Common myeloid progenitor, CD34-positive (primary cell): Measurements from ENCODE around the gene ATXN7L1.
"Not testable (repeated sequence)": the region's sequence is repeated elsewhere in the genome, so short reads cannot be mapped to it uniquely, and the experiment has no call there.

Source experiments
- CTCF ChIA-PET: fragments of 350-600 bp; sonication (Branson Sonifier 250); formaldehyde crosslinking; loops from one replicate; lab custom pipeline; 2021; ENCODE audit warnings: antibody characterized with exemption; lab: Charles Lee
- POLR2A ChIA-PET: fragments of 350-600 bp; sonication (Branson Sonifier 250); formaldehyde crosslinking; loops from one replicate; lab custom pipeline; 2021; ENCODE audit warnings: antibody characterized with exemption; lab: Charles Lee
- DNase-seq, 3 donors: peaks; one replicate each; pipeline versions ENCODE4 v3.0.0 to v3.0.0-alpha.2; 2013
- H3K27ac ChIP-seq, 2 experiments: 1 replicate in 1 of 2; 2 replicates in 1 of 2; pipeline ENCODE4 v1.7.0; 2013; ENCODE audit warnings: inconsistent platforms in 2 of 2, low read length in 2 of 2, mild to moderate bottlenecking in 2 of 2, low read depth in 1 of 2, moderate library complexity in 1 of 2; ENCODE audit not compliant: severe bottlenecking in 2 of 2, insufficient read depth in 1 of 2, poor library complexity in 1 of 2
- H3K27me3 ChIP-seq, 5 experiments: replicated peaks in 2 of 5; 1 replicate in 3 of 5; 2 replicates in 2 of 5; pipeline versions ENCODE4 v1.6.1 to v1.7.0; 2013; ENCODE audit warnings: low read length in 4 of 5, mild to moderate bottlenecking in 2 of 5, moderate library complexity in 2 of 5, inconsistent platforms in 1 of 5; ENCODE audit not compliant: insufficient read depth in 5 of 5, control insufficient read depth in 4 of 5
- H3K36me3 ChIP-seq, 4 experiments: 1 replicate in 2 of 4; 2 replicates in 2 of 4; pipeline versions ENCODE4 v1.6.1 to v1.7.0; 2013; ENCODE audit warnings: low read length in 3 of 4, control low read depth in 1 of 4, mild to moderate bottlenecking in 1 of 4; ENCODE audit not compliant: control insufficient read depth in 4 of 4, insufficient read depth in 4 of 4
- H3K4me1 ChIP-seq, 4 experiments: 1 replicate in 3 of 4; 2 replicates in 1 of 4; pipeline versions ENCODE4 v1.6.1 to v1.7.1; 2013; ENCODE audit warnings: low read length in 3 of 4, mild to moderate bottlenecking in 3 of 4, control low read depth in 1 of 4, inconsistent platforms in 1 of 4, moderate library complexity in 1 of 4; ENCODE audit not compliant: control insufficient read depth in 4 of 4, insufficient read depth in 4 of 4; ENCODE audit errors: control extremely low read depth in 1 of 4
- H3K4me3 ChIP-seq, 7 experiments: 1 replicate in 4 of 7; 2 replicates in 3 of 7; pipeline versions ENCODE4 v1.5.1 to v1.7.0; 2013; ENCODE audit warnings: mild to moderate bottlenecking in 7 of 7, low read length in 6 of 7, moderate library complexity in 6 of 7, inconsistent platforms in 2 of 7, low read depth in 2 of 7, control low read depth in 1 of 7; ENCODE audit not compliant: insufficient read depth in 4 of 7, control insufficient read depth in 1 of 7; ENCODE audit errors: extremely low read depth in 1 of 7
- H3K9me3 ChIP-seq, 5 experiments: 1 replicate in 4 of 5; 2 replicates in 1 of 5; pipeline versions ENCODE4 v1.6.1 to v1.7.1; 2013; ENCODE audit warnings: low read length in 4 of 5, mild to moderate bottlenecking in 2 of 5, inconsistent platforms in 1 of 5, low read depth in 1 of 5, moderate library complexity in 1 of 5; ENCODE audit not compliant: control insufficient read depth in 4 of 5, insufficient read depth in 2 of 5; ENCODE audit errors: control extremely low read depth in 1 of 5
- WGBS: methylation state at CpG from one replicate; pipeline ENCODE4 v1.1.5; 2013; ENCODE audit not compliant: insufficient coverage; 5-methylcytosine and 5-hydroxymethylcytosine counted together

Gene ATXN7L1

GRCh38 chr7:105853931-105854419 is 22.4 kb downstream of the ATXN7L1 start:
- peaks cover 0 to 4% (median 1%) of the 10 kb centered on the region in 4 experiments for H3K4me1 ChIP-seq
- ChIA-PET POLR2A (no interaction called here), CTCF (interaction anchor here (1.2 kb wide), 1 partner anchor 9 kb away, joined by 3 read pairs; no protein-coding TSS in a partner anchor)
- no peaks in the 10 kb centered on the region for H3K27me3 ChIP-seq
- WGBS, result 91% methylated on average over 13 of the region's 17 CpGs
- no peak overlapping the region for H3K27ac ChIP-seq
- no peaks in the 10 kb centered on the region for H3K9me3 ChIP-seq
- no peaks in the 10 kb centered on the region for H3K36me3 ChIP-seq
- DNase-seq, result peak in 1 of 3 donors; percentile 3
- H3K4me3 ChIP-seq, result no peak overlapping the region

GRCh38 chr7:105851064-105851463 is 25.3 kb downstream of the ATXN7L1 start:
- 88% methylated on average over 4 of the region's 5 CpGs for WGBS
- ChIA-PET POLR2A (no interaction called here), CTCF (interaction anchor here (0.8 to 1.8 kb wide), 3 partner anchors 14 to 37 kb away, joined by 3 to 5 read pairs (median 3); no protein-coding TSS in a partner anchor)
- H3K27me3 ChIP-seq, result no peaks in the 10 kb centered on the region
- no peak overlapping the region for H3K4me3 ChIP-seq
- H3K36me3 ChIP-seq, result no peaks in the 10 kb centered on the region
- H3K9me3 ChIP-seq, result no peaks in the 10 kb centered on the region
- peaks cover 0 to 4% (median 1%) of the 10 kb centered on the region in 4 experiments for H3K4me1 ChIP-seq
- no peak overlapping the region for H3K27ac ChIP-seq
- DNase-seq, result no peak

- ChIA-PET POLR2A (no interaction called here), CTCF (no interaction called here)
- Histone ChIP-seq H3K9me3 (peaks cover 0 to 2% (median 0%) of the 10 kb centered on the region in 5 experiments), H3K27me3 (no peaks in the 10 kb centered on the region), H3K4me3 (no peak overlapping the region), H3K36me3 (no peaks in the 10 kb centered on the region), H3K27ac (no peak overlapping the region), H3K4me1 (peaks cover 0 to 4% (median 1%) of the 10 kb centered on the region in 4 experiments)
- DNase-seq, result peak in 1 of 3 donors; percentile 3
- WGBS, result 100% methylated on average over 1 of the region's 6 CpGs
Observed at GRCh38 chr7:105849122-105849855, 27.1 kb downstream of the ATXN7L1 start.

- WGBS, result no CpG with 5 or more reads among the region's 1 CpG
- peaks cover 0 to 4% (median 0%) of the 10 kb centered on the region in 4 experiments for H3K4me1 ChIP-seq
- ChIA-PET POLR2A (no interaction called here), CTCF (interaction anchor here (0.9 kb wide), 1 partner anchor 18 kb away, joined by 3 read pairs; no protein-coding TSS in a partner anchor)
- DNase-seq, result no peak
- no peak overlapping the region for H3K4me3 ChIP-seq
- no peaks in the 10 kb centered on the region for H3K36me3 ChIP-seq
- no peaks in the 10 kb centered on the region for H3K27me3 ChIP-seq
- no peak overlapping the region for H3K27ac ChIP-seq
- peaks cover 0 to 2% (median 0%) of the 10 kb centered on the region in 5 experiments for H3K9me3 ChIP-seq
Observed at GRCh38 chr7:105846404-105846803, 30.0 kb downstream of the ATXN7L1 start.

- H3K27me3 ChIP-seq, H3K4me3 ChIP-seq, H3K36me3 ChIP-seq, H3K27ac ChIP-seq, H3K9me3 ChIP-seq, H3K4me1 ChIP-seq, POLR2A ChIA-PET, DNase-seq, CTCF ChIA-PET: not testable (repeated sequence)
- 93% methylated on average over 3 of the region's 5 CpGs for WGBS
Observed at GRCh38 chr7:105844681-105845080, 31.7 kb downstream of the ATXN7L1 start.

GRCh38 chr7:105841866-105842265 is 34.5 kb downstream of the ATXN7L1 start:
- no peaks in the 10 kb centered on the region for H3K4me1 ChIP-seq
- no peaks in the 10 kb centered on the region for H3K27me3 ChIP-seq
- H3K36me3 ChIP-seq, result no peaks in the 10 kb centered on the region
- H3K4me3 ChIP-seq, result no peak overlapping the region
- H3K27ac ChIP-seq, result no peak overlapping the region
- WGBS, result 100% methylated on average over 3 of the region's 3 CpGs
- peaks cover 0 to 2% (median 0%) of the 10 kb centered on the region in 5 experiments for H3K9me3 ChIP-seq
- ChIA-PET POLR2A (no interaction called here), CTCF (no interaction called here)
- no peak for DNase-seq
